Measurements from ENCODE around the gene COL4A2. TPM values are rescaled to one million over a fixed set of nuclear protein-coding genes. Genes with fewer than 3 reads are reported as not detected.

The COL4A2 gene
- total RNA-seq, 4 donors from 2014 or later: 419 to 931 (median 555) TPM

- peaks cover 5 to 45% (median 38%) of the 10 kb centered on the region in 4 donors for H3K4me1 ChIP-seq
- no peaks in the 10 kb centered on the region for H3K9me3 ChIP-seq
- intact Hi-C loops (cut with DNase I): no loop called here
- TF ChIP-seq, protein P1, sequence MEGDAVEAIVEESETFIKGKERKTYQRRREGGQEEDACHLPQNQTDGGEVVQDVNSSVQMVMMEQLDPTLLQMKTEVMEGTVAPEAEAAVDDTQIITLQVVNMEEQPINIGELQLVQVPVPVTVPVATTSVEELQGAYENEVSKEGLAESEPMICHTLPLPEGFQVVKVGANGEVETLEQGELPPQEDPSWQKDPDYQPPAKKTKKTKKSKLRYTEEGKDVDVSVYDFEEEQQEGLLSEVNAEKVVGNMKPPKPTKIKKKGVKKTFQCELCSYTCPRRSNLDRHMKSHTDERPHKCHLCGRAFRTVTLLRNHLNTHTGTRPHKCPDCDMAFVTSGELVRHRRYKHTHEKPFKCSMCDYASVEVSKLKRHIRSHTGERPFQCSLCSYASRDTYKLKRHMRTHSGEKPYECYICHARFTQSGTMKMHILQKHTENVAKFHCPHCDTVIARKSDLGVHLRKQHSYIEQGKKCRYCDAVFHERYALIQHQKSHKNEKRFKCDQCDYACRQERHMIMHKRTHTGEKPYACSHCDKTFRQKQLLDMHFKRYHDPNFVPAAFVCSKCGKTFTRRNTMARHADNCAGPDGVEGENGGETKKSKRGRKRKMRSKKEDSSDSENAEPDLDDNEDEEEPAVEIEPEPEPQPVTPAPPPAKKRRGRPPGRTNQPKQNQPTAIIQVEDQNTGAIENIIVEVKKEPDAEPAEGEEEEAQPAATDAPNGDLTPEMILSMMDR (IDR thresholded peaks at IDR 0.05): no peak
- TF ChIP-seq POLR2A (IDR thresholded peaks at IDR 0.05; ENCODE audit: low read depth) (no peak), POLR2AphosphoS5 (IDR thresholded peaks at IDR 0.05) (no peak), EP300 (IDR thresholded peaks at IDR 0.05) (no peak)
- no peaks in the 10 kb centered on the region for H3K27me3 ChIP-seq
- no peak for DNase-seq (ENCODE audit: extremely low spot score)
- H3K4me3 ChIP-seq: no peak overlapping the region
- H3K27ac ChIP-seq (replicated peaks in 1 of 4): peak overlapping the region; percentile 71 to 83 (median 81)
- H3K36me3 ChIP-seq: peaks cover 27 to 93% (median 82%) of the 10 kb centered on the region in 4 donors
- WGBS: 60% methylated on average over 8 of the region's 8 CpGs
These were observed 141.1 kb downstream of the COL4A2 start for GRCh38 chr13:110448230-110448629.

DNA sequence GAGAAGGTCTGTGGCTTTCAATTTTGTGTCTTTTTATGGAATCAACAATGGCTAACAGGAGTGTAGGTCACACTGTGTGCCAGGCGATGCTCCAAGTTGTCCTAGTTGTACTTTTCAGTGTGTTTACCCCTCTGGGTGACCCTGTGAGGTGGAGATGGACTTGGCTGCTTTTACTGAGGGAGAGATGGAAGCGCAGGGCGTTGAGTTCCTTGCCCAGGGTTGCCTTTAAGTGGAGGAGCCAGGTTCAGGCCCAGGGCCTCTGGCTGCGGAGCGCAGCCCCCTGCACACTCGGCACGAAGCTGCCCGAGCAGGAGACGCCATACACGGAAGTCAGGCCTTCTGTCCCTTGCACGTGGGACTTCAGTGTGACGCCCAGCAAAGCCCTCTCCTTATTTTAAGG is 141.6 kb downstream of the COL4A2 start:
- Histone ChIP-seq H3K9me3 (no peaks in the 10 kb centered on the region), H3K4me1 (peaks cover 5 to 40% (median 33%) of the 10 kb centered on the region in 4 donors), H3K4me3 (no peak overlapping the region), H3K36me3 (peaks cover 27 to 96% (median 85%) of the 10 kb centered on the region in 4 donors), H3K27ac (replicated peaks in 1 of 4) (peak overlapping the region; percentile 71 to 83 (median 81)), H3K27me3 (no peaks in the 10 kb centered on the region)
- intact Hi-C loops (cut with DNase I): no loop called here
- TF ChIP-seq EP300 (IDR thresholded peaks at IDR 0.05) (no peak), POLR2A (IDR thresholded peaks at IDR 0.05; ENCODE audit: low read depth) (no peak), POLR2AphosphoS5 (IDR thresholded peaks at IDR 0.05) (peak; percentile 40 to 55)
- TF ChIP-seq, protein P1 (IDR thresholded peaks at IDR 0.05): no peak
- WGBS: 83% methylated on average over 12 of the region's 12 CpGs
- DNase-seq (ENCODE audit: extremely low spot score): no peak

GRCh38 chr13:110449219-110450015 is 142.3 kb downstream of the COL4A2 start:
- H3K4me1 ChIP-seq: peaks cover 0 to 33% (median 30%) of the 10 kb centered on the region in 4 donors
- no peaks in the 10 kb centered on the region for H3K27me3 ChIP-seq
- 77% methylated on average over 19 of the region's 19 CpGs for WGBS
- H3K27ac ChIP-seq (replicated peaks in 1 of 4): peak overlapping the region; percentile 71 to 83 (median 81)
- no peaks in the 10 kb centered on the region for H3K9me3 ChIP-seq
- H3K4me3 ChIP-seq: no peak overlapping the region
- intact Hi-C loops (cut with DNase I): loop anchor here (10.0 kb wide), 1 partner anchor 365 kb away; no protein-coding TSS in a partner anchor
- no peak for DNase-seq (ENCODE audit: extremely low spot score)
- TF ChIP-seq, protein P1 (IDR thresholded peaks at IDR 0.05): no peak
- H3K36me3 ChIP-seq: peaks cover 27 to 100% (median 91%) of the 10 kb centered on the region in 4 donors

GRCh38 chr13:110450016-110450900 is 143.2 kb downstream of the COL4A2 start:
- TF ChIP-seq EP300 (IDR thresholded peaks at IDR 0.05): no peak
- no peak for TF ChIP-seq POLR2AphosphoS5 (IDR thresholded peaks at IDR 0.05)
- TF ChIP-seq, protein P1 (IDR thresholded peaks at IDR 0.05): no peak
- TF ChIP-seq POLR2A (IDR thresholded peaks at IDR 0.05; ENCODE audit: low read depth): no peak
- intact Hi-C loops (cut with DNase I): loop anchor here (10.0 kb wide), 1 partner anchor 365 kb away; no protein-coding TSS in a partner anchor
- Histone ChIP-seq H3K27me3 (no peaks in the 10 kb centered on the region), H3K4me1 (peaks cover 0 to 40% (median 38%) of the 10 kb centered on the region in 4 donors), H3K9me3 (no peaks in the 10 kb centered on the region), H3K27ac (replicated peaks in 1 of 4) (peak overlapping the region; percentile 71 to 83 (median 81)), H3K36me3 (peaks cover 27 to 100% (median 92%) of the 10 kb centered on the region in 4 donors), H3K4me3 (no peak overlapping the region)
- 88% methylated on average over 23 of the region's 24 CpGs for WGBS
- DNase-seq (ENCODE audit: extremely low spot score): no peak

All from esophagus muscularis mucosa (tissue), 4 donors.